CD4-positive, alpha-beta T cell treated with Interleukin-2 at 100 ng/mL for 4 hours (primary cell): ENCODE data around the gene CTIF.

Source experiments
- DNase-seq: peaks from one replicate; pipeline ENCODE4 v3.0.0-alpha.2; 2020; ENCODE audit warnings: low spot score

Gene CTIF

DNA sequence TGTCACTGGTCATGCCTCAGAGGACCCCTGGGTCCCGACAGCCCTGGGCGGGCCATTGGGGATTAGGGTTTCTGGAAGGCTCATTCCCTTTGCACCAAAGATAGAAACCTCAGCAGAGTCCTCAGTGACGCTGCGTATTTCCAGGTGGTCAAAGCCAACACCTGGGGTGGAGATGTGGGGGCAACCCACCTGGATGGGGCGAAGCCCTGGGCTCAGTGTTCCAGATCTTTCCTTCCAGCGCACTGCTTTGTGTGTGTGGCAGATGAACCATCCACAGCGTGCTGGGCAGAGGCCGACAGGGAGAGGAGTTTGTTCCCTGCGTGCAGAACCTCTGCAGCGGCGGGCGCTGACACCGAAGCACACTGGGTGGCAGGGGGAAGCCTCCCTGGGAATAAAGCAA lies 143.9 kb downstream of the CTIF start:
- no peak for DNase-seq

DNA sequence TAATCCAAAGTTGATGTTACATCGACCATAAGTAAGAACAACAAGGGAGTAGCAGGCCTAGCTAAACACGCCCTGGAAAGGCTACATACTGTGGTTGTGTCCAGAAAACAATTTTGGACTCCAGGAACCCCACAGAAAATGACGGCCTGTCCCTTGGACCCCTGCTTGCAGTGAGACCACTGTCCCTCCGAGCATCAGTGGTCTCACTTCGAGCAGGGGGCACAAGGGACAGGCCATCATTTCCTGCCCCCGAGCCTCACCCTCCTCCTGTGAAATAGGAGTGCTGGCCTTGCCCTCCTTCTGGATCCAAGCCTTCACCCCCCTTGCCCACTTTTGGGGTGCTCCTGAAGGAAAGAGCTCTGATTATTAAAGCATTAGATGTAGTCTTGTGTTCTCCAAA lies 144.4 kb downstream of the CTIF start:
- no peak for DNase-seq

DNA sequence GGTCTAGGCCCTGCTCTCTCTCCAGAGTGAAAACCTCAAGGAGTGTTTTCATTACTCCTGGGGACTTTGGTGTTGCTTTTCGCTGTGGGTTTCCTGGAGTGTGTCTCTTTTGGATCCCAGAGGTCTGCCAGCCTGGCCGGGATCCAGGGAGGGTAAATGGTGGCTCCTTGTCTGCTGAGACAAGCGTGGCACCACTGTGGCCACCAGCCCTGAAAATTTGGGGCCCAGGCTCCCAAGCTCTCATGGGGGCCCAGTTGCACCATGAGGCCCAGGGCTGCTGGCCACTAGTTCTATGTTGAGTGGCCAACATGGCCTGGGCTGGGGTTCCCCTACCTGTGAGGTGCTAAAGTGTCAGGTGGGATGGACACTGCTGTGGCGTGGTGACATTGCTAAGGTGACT lies 144.8 kb downstream of the CTIF start:
- no peak for DNase-seq

DNA sequence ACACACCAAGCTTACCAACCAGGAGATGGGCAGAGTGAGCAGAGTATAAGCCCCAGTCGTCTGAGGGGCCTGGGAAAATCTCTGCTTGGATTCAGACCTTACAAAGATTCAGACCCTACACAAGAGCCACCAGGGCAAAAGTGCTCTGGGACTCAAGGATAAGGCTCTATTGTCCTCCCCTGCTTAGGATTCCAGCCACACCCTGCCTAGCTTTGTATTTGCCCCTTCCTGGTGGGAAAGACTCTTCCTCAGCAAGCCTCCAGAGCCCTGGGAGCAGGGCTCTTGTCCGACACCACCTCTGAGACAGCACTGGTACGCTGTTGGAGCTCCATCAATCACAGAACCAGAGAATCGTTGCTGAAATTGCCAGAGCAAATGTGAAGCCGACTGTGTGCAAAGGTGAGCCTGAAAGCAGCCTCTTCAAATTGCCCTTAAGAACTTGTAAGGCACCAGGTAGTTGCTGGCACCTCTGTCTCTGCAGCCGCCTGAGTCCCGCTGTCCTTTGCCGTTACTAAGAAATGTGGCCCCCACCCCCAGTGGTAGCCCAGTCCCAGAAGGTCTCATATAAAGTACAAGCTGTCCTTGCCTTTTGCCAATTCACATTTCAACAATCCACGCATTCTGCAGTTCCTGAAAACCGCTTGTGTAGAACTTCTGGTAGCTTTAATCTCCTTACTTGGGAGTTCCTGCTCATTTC lies 148.7 kb downstream of the CTIF start:
- DNase-seq = no peak

DNA sequence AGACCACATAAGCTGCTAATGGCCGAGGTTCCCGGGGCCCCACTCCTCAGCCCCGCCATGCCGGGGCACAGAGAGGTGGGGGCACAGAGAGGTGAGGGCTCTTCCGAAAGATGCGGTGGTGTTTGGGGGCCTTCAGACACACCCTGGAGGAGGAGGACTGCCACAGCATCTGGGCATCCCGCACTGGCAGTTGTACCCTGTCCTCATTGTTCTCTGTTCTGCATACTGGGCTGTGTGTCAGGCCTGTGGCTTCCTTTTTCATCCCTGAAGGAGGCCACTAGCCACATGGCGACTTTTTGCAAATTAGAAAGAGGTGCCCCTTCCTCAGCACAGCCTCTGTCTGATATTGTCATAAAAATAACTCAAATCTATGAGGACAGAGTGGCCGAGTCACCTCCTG lies 150.1 kb downstream of the CTIF start:
- no peak for DNase-seq

DNA sequence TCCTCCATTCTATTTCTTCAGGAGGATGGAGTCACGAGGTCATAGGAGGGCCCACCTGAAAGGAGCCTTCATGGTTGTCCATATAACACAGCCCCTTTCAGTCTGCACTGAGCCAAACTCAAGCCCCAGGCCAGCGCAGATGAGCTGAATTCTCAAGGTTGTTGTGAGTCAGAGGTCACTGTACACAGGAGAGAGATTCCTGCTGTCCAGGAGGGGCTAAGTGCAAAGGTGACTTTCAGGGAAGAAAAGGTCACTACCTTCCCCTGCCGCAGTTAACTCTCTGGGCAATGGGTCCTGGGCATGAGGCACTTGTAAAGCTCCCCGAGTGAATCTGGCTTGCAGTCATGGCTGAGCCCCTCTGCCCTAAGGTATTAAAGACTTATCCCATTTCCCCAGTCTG lies 150.7 kb downstream of the CTIF start:
- DNase-seq = no peak

DNA sequence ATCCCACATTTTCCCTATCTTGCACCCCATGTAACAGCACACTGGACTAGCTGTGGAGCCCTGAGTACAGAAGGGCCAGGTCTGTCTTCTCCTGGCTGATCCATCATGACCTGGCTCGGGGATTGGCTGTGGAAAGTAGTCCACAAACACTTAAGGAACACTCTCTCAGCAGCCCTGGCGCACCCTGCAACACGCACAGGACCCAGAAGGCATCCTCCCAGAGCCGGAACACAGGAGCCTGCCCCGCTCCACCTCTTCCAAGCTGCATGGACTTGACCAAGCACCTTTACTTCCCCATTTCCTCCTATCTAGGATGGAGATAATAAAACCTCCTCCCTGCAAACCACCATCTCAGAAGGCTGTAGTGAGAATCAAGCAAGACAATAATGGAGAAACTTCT lies 151.7 kb downstream of the CTIF start:
- DNase-seq = no peak

DNA sequence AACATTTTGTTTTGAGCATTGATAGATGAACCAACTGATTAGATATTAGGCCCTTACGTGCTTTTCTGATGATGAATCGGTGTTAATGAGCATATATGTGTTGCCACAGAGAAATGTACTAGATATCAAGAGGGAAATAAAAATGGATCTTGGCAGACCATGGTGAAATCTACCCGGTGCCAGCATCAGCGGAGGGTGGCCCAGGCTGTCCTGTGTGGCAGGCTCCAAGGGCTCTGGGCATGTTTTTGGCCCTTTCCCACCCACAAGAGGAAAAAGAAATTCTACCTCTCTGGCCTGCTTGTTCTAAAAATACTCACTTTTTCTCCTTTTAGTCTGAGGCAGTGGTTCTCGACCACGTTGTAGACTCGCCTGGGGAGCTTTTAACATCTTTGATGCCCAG lies 154.2 kb downstream of the CTIF start:
- no peak for DNase-seq

DNA sequence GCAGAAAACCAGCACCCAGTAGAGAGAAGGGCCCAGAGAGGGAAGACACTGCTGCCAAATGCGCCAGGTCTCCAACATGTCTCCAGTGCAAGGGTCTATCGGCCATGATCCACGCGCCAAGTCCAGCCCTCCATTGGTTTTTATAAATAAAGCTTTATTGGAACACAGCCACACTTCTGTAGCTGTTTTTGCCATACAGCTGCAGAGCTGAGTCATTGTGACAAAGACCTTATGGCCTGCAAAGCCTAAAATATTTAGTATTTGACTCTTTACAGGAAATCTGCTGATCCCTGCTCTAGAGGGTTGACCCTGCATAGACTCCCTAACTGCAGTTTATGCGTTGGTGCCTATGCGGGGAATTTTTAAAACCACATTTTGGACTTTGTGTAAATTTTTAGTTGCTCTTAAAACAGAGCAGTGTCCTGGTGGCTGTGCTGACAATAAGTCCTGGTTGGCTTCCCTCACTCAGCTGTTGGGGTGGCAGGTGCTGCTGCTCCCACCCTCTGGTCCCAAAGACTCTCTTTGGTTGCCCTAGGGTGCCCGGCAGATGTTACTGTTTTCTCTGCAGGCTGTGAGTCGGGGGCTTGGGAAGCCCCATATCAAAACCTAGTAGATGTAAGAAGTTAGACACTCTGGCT lies 154.9 kb downstream of the CTIF start:
- DNase-seq = no peak

DNA sequence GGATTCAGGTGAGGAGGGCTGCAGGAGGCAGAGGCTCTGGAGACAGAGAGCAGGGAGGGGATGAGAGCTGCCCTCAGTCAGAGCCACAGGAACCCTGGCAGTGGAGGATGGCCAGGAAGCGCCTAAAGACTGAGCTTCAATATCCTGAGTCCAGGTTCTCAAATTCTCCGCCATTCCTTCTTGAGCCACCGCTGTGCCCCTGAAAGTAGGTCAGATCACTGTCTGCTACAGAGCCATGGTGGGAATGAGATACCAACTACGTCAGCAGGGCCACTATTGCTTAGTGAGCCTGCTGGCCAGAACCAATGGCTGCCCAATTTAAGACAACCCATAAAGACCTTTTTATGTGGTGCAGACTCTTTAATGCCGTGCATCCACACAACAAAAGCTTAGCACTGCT lies 155.5 kb downstream of the CTIF start:
- no peak for DNase-seq

DNA sequence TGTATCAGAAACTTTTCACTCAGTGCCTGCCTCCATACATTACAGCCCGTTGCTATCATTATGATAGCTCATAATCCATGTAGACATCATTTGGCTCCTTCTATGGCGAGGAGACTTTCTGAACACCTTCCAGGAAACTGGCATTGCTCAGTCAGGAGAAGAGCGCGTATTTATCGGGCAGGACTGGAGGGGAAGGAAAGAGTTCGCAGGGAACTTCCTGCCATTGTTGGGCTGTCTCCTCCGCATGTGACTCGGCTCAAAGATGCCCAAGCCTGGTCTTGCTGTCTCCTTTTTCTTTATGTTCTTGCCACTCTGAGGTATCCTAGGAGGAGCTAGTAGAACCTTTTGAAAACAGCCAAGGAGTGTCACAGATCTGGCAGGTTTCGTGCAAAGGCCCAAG lies 156.8 kb downstream of the CTIF start:
- DNase-seq = no peak

DNA sequence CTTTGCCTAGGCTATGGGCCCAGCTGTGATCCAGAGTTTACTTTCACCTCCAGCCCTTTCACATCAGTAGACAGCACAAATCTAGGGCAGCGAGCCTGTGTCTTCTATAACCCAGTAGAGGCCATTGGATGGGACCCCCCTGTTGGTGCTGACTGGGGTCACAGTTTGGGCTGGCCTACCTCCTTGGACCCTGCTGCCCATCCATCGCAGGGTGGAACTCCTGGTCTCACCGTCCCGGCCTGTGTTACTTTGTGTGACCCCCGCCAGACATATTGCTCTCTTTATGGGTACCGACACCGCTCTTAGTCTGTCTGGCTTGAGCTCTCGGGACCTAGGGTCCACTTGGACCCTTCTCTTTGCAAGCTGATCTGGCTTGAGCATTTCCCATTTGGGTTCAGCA lies 157.4 kb downstream of the CTIF start:
- DNase-seq = no peak

DNA sequence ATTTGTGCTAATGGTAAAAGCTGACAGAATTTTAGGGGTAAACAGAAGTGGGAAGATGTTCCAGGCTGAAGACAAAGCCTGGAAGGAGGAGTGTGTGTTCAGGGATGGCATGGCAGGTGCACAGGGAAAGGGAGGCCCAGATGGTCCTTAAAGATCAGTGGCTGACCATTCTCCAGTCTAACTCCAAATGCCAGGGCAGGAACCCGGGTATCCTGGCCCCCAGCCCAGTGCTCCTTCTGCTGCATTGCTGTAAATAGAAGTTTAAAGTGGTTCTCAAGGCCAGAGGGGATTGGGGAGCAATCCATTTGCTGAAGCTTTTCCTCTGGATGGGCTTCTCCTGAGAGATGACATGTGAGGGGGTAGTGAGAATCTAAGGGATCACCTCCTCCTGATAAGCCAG lies 158.6 kb downstream of the CTIF start:
- DNase-seq = no peak

DNA sequence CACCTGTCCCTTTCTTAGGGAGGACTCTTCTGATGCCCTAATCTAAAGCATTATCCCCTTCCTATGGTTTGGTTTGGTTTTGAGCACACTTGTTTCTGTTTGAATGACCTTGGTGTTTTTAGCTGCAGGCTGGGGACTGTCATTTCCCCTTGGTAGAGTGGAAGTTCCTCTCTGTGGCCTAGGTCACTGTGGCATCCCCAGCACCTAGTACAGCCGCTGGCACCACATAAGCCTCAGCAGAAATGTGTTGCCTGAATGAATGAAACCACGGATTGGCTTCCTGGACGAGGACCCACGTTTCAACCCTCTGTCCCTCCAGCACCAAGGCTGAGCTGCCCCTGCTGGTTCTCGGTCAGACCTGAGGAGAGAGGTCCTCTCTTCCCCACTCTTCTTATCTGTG lies 159.9 kb downstream of the CTIF start:
- no peak for DNase-seq

DNA sequence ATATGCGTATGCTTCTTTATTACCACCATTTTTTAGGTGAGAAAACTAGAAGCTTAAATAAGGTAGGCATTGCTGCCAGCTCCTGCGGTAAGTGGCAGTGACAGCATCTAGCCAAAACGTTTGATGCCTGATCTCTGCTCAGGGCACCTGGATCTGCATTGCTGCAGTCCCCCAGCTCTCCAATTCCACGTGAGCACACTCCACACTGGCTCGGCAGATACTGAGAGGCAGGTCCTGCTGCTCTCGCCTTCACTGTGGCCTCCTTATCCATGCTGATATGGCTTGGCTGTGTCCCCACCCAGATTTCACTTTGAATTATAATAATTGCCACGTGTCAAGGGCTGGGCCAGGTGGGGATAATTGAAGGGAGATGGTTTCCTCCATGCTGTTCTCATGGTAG lies 160.9 kb downstream of the CTIF start:
- no peak for DNase-seq

DNA sequence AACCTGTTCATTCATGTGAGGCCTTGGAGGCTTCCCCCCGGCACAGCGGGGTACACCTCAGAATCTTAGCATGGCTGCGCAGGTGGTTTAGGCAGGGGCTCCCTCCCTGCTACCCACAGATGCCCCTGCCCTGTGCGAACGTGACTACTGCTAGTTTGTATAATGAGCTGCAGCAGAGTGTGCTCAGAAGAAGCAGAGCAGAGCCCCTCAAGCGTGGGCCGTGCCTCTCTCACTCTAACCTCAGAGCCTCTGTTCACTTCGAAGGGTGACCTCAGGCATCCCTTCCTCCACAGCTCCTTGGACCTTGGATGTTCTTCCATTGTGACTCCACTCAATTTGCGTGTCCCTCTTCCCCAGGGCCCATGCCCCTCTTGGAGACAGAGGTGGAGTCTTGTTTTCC lies 161.6 kb downstream of the CTIF start:
- no peak for DNase-seq

DNA sequence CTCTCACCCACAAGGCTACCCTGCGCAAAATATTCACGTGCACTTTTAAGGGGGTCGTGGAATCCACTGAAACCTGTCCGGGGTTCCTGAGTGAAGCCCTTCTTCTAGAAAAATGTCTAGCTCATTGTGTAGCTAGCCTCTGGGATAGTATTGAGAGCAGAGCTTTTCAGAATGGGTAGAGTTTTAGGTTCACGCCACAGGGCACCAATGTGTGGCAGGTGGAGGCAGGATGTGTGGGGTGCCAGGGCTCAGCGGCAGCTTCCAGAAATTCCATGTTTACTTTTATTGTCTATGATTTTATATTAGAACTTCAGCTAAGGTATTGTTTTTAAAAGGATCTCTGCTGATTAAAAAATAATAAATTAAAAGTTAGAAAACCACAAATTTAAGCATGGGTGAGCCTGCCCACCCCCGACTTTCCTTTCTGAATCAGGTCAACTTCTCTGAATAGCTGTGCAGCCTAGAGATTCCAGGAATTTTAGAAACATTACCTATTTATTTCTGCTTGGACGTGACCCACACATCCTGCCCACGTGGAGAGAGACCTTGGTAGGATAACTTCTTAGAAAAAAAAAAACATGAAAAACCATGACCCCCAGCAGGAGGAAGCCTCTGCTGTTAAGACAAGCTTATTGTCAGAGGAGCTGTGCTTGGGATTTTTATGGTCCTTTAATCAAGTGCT lies 163.7 kb downstream of the CTIF start:
- DNase-seq = no peak

DNA sequence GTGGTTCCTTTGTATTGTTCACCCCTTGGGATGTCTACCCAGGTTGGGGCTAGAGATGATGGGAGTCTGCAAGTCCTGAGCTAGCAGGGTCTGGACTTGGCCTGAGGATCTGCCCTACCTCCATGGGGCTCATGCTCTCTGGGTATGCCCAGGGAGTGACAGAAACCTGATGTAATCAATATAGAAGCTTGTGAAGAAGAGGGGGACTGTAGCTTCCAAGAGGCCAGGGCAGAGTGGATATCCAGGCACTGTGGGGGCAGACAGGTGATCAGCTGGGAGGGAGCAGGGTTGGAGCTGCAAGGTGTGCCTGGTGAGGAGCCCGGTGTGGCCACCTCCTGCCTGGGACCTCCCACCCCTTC lies 164.2 kb downstream of the CTIF start:
- DNase-seq = no peak

DNA sequence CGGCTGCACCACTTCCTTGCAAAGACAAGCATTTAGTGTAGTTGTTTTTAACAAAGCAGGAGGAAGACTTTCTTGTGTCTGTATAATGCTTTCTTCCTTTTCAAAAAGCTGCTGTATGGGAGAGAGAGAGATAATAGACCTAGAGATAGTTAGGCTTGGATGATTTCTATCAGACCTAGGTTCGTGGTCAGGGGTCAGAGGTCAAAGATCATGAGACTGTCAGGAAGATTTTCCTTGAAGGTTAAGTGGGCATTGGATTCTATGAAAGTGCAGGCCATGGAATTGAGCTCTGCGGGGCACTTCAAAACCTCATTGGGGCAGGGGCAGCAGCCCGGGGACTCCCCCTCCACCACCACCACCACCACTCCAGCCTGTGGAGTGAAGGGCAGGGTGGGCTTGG lies 164.6 kb downstream of the CTIF start:
- DNase-seq = no peak

DNA sequence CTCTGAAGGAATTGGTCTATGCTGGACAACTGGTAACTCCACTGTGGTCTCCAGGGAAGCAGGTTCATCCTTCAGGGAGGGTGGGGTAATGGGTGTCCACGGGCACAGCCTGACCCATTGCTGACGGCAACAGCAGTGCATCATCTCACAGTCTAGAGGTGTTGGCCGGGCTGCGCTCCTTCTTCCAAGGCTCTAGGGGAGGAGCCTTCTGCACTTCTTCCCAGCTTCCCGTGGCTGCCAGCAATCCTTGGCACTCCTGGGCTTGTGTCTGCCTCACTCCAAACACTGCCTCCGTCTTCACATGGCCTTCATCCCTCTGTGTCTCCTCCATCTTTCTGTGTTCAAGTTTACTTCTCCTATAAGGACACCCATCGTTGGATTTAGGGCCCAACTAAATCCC lies 166.2 kb downstream of the CTIF start:
- no peak for DNase-seq

DNA sequence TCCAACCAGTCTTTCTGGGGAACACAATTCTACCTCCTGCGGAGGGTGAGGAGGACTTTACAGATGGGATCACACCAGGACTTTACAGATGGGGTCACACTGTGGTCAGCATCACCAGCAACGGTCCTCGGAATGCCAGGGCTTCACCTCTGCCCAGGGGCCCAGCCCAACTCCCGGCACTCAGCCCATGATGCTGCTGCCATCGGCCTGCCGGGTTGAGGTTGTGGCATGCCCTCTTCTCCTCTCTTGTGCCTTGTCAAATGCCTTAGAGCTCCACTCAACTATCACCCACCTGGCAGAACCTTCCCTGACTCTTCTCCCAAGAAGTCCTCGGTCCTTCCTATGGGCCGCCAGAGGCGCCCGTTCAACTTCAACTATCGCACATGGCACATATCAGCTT lies 166.7 kb downstream of the CTIF start:
- DNase-seq = no peak

DNA sequence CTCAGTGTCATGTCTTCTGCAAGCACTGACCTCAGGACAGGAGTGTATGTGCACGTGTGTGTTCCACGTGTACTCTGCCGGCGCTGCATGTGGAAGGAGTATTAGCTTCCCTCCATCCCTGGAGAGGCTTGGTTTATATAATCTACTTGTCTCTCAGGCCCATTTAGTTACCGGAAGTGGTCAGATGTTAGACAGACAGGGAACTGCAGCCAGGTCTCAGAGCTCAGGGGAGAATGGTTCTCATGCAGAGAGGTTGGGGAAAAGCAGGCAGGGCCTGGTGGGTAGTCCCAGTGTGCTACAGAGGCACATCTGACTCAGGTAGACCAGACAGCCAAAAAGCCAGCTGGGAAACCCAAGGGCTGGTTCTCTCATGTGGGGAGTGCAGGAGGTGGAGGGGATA lies 167.9 kb downstream of the CTIF start:
- DNase-seq = no peak

DNA sequence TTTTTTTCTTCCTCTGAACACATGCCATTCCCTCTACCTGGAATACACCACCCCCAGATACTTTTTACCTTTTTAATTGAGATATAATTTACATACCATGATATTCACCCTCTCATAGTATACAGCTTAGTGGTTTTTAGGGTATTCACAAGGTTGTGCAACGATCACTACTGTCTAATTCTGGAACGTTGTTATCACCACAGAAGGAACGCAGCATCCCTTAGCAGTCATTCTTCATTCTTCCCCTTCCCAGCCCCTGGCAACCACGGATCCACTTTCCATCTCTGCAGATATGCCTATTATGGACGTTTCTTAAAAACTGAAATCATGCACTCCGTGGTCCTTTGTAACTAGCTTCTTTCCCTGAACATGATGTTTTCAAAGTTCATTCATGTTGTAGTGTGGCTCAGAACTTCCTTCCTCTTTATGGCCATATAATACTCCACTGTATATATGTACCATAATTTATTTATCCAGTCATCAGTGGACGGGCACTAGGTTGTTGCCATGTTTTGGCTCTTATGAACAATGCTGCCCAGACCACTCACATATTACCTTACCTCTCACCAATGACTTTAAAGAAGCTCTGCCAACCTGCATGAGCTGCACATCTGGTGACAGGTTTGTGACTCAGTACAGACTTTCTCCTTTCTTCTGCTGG lies 168.9 kb downstream of the CTIF start:
- DNase-seq = no peak
